ENCODE measurements around the gene ADAT1. TPM values are rescaled to one million over a fixed set of nuclear protein-coding genes. Genes with fewer than 3 reads are reported as not detected.
"Not testable (repeated sequence)": the region's sequence is repeated elsewhere in the genome, so short reads cannot be mapped to it uniquely, and the experiment has no call there.

Gene ADAT1
- total RNA-seq, 1 experiment from 2014 or later, result 90.4 TPM

DNA sequence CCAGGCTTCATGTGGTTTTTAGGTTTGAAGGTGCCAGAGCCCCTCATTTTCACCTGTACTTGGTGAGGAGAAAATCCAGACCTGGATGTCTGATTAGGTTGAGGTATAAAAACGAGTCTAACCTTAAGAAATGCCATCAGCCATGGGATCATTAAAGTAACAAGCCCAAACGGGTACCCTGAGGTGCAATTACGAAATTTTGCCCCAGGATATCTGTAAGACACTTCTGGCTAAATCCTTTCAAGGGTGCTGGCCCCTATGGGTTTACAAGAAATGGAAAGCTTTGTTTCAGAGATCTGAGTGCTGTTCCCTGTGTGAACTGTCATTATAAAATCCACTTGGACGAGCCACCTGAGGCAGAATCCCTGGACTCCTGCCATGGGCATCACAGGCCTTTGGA lies 19.8 kb downstream of the ADAT1 start:
- intact Hi-C loops (cut with micrococcal nuclease; ENCODE audit: unreplicated experiment), result no loop called here
- CTCF ChIA-PET, result no interaction called here
- no peaks in the 10 kb centered on the region for H3K27me3 Mint-ChIP-seq (ENCODE audit: unreplicated experiment)
- H3K9me3 Mint-ChIP-seq (ENCODE audit: low read depth, unreplicated experiment), result peaks cover 7% of the 10 kb centered on the region
- DNase-seq, result no peak
- H3K4me3 Mint-ChIP-seq (ENCODE audit: low read depth, unreplicated experiment), result no peak overlapping the region
- no TSS peak for BruUV-seq (replicated peaks)
- TF ChIP-seq, protein P1, sequence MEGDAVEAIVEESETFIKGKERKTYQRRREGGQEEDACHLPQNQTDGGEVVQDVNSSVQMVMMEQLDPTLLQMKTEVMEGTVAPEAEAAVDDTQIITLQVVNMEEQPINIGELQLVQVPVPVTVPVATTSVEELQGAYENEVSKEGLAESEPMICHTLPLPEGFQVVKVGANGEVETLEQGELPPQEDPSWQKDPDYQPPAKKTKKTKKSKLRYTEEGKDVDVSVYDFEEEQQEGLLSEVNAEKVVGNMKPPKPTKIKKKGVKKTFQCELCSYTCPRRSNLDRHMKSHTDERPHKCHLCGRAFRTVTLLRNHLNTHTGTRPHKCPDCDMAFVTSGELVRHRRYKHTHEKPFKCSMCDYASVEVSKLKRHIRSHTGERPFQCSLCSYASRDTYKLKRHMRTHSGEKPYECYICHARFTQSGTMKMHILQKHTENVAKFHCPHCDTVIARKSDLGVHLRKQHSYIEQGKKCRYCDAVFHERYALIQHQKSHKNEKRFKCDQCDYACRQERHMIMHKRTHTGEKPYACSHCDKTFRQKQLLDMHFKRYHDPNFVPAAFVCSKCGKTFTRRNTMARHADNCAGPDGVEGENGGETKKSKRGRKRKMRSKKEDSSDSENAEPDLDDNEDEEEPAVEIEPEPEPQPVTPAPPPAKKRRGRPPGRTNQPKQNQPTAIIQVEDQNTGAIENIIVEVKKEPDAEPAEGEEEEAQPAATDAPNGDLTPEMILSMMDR (IDR thresholded peaks at IDR 0.05; ENCODE audit: unreplicated experiment), result no peak
- H3K36me3 Mint-ChIP-seq (ENCODE audit: insufficient read depth, unreplicated experiment), result peaks cover 43% of the 10 kb centered on the region
- H3K27ac Mint-ChIP-seq (ENCODE audit: unreplicated experiment), result no peak overlapping the region
- no peaks in the 10 kb centered on the region for H3K4me1 Mint-ChIP-seq (ENCODE audit: low read depth, unreplicated experiment)

DNA sequence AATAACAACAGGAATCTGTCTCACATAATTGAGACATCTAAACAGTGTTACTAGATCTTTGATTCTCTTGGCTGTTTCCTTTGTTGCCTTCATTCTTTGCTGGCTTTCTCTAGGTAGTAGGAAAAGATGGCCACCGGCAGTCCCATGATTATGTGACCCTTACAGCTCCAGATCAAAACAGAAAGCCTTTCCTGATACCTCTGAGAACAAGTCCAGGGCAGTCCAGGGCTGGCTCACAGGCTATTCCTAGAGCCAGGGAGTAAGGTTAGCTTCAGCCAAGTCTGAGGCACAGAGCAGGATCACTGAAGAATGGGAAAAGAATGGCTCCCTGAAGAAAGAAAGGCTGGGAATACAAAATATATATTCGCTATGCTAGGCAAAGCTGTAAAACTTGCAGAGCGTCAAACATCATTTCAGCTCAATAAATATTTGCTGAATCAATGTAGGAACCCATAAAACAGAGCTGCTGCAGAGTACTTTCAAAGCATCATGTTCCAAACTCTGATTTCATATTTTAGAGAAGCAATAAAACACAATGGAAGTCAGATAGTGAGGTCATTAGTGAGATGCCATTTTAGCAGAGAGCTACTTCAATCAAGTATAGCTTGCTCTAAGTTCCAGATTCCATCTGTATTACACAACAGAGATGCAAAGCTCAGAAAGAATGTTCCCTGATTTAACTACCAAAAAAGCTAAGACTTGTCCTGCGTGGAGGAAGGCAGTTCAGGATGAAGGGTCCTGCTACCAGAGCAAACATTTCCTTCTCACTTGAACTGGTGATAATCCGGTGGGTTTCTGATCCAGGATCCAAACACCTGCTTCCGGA lies 23.4 kb downstream of the ADAT1 start:
- DNase-seq, result no peak
- Mint-ChIP-seq H3K27ac (ENCODE audit: unreplicated experiment) (no peak overlapping the region), H3K9me3 (ENCODE audit: low read depth, unreplicated experiment) (peaks cover 14% of the 10 kb centered on the region), H3K4me3 (ENCODE audit: low read depth, unreplicated experiment) (no peak overlapping the region), H3K36me3 (ENCODE audit: insufficient read depth, unreplicated experiment) (peaks cover 51% of the 10 kb centered on the region), H3K27me3 (ENCODE audit: unreplicated experiment) (no peaks in the 10 kb centered on the region), H3K4me1 (ENCODE audit: low read depth, unreplicated experiment) (peaks cover 3% of the 10 kb centered on the region)
- BruUV-seq (replicated peaks), result no TSS peak
- TF ChIP-seq, protein P1 (IDR thresholded peaks at IDR 0.05; ENCODE audit: unreplicated experiment), result no peak
- intact Hi-C loops (cut with micrococcal nuclease; ENCODE audit: unreplicated experiment), result no loop called here
- CTCF ChIA-PET, result interaction anchor here (0.6 kb wide), 1 partner anchor 40 kb away, joined by 4 read pairs; no protein-coding TSS in a partner anchor

DNA sequence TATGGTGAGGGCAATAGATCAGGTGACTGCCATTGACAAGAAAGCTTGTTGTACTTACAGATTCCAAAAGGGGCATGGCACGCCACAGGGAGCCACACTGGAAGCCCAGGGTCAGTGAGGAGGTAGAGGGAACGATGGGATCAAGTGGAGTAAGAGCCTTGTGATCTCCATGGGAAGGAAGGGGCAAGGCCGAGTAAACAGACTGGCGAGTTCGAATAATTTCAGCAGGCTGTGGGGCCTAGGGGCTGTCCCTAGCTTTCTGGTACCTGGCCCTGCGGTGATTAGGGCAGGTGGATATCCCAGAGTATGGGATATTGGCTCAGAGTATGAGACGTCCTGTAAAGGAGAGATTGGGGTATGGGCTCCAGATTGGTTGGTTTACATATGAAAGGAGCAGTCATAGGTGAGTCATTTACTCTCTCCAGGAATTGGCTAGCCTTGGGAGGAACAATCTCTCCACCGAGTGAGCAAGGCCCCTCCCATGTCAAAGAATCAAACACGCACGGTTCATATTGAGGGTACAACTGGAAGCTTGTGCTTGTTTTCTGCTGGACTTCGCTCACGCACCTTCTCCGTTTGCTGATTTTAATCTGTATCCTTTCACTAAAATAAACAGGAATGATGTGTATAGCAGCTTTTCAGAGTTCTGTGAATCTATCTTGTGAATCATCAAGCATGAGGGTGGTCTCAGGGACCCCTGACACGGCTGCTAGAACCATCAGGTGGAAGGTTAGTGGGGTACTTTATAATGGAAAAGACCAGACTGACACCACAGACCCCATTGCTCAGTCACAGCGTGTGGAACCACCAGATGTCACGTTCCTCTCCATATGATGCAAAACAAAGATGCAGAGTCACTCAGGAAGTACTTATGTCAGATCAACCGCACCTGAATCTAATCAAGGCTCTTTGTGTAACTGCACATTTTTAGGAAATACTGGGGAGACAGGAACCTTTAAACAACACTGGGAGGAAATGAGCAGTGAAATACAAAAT lies 29.0 kb downstream of the ADAT1 start:
- CTCF ChIA-PET, result interaction anchor here (0.5 kb wide), 1 partner anchor 77 kb away, joined by 3 read pairs; no protein-coding TSS in a partner anchor
- TF ChIP-seq, protein P1 (IDR thresholded peaks at IDR 0.05; ENCODE audit: unreplicated experiment), result no peak
- peak; percentile 40 for DNase-seq
- Mint-ChIP-seq H3K4me1 (ENCODE audit: low read depth, unreplicated experiment) (peaks cover 18% of the 10 kb centered on the region), H3K27ac (ENCODE audit: unreplicated experiment) (peak overlapping the region; percentile 84), H3K9me3 (ENCODE audit: low read depth, unreplicated experiment) (peaks cover 7% of the 10 kb centered on the region), H3K4me3 (ENCODE audit: low read depth, unreplicated experiment) (peak overlapping the region; percentile 16), H3K27me3 (ENCODE audit: unreplicated experiment) (no peaks in the 10 kb centered on the region), H3K36me3 (ENCODE audit: insufficient read depth, unreplicated experiment) (peaks cover 21% of the 10 kb centered on the region)
- intact Hi-C loops (cut with micrococcal nuclease; ENCODE audit: unreplicated experiment), result no loop called here
- BruUV-seq (replicated peaks), result no TSS peak

DNA sequence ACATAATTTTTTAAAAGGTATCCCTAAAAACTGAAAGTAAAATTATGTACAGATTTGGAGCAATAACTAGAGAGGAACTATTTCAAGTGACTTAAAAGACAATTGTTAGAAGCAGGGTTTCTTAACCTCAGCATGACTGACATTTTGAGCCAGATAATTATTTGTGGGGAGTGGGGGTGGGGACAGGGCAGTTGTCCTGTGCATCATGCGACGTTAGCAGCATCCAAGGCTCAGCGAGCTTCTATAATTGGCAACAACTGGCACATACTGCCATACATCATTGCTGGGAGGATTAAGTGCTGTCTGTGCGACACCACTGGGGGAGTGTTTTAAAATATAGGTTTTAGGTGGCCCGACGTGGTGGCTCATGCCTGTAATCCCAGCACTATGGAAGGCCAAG lies 29.8 kb downstream of the ADAT1 start:
- Mint-ChIP-seq H3K27me3 (ENCODE audit: unreplicated experiment) (no peaks in the 10 kb centered on the region), H3K27ac (ENCODE audit: unreplicated experiment) (peak overlapping the region; percentile 84), H3K9me3 (ENCODE audit: low read depth, unreplicated experiment) (peaks cover 7% of the 10 kb centered on the region), H3K4me1 (ENCODE audit: low read depth, unreplicated experiment) (peaks cover 18% of the 10 kb centered on the region), H3K4me3 (ENCODE audit: low read depth, unreplicated experiment) (no peak overlapping the region), H3K36me3 (ENCODE audit: insufficient read depth, unreplicated experiment) (peaks cover 19% of the 10 kb centered on the region)
- no peak for DNase-seq
- BruUV-seq (replicated peaks), result no TSS peak
- TF ChIP-seq, protein P1 (IDR thresholded peaks at IDR 0.05; ENCODE audit: unreplicated experiment), result no peak
- CTCF ChIA-PET, result interaction anchor here (0.5 to 0.9 kb wide), 2 partner anchors 9 to 76 kb away, joined by 3 to 7 read pairs; no protein-coding TSS in a partner anchor
- intact Hi-C loops (cut with micrococcal nuclease; ENCODE audit: unreplicated experiment), result no loop called here

DNA sequence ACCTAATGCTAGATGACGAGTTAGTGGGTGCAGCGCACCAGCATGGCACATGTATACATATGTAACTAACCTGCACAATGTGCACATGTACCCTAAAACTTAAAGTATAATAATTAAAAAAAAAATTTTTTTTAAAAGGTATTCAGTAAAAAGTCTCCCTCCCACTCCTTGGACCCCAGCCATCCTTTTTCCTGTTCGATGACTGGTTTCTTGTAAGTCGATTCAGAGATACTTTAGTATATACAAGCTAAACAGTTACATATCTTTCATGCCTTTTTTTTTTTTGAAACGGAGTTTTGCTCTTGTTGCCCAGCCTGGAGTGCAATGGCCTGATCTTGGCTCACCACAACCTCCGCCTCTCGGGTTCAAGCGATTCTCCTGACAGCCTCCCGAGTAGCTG lies 31.2 kb downstream of the ADAT1 start:
- H3K27ac Mint-ChIP-seq (ENCODE audit: unreplicated experiment); H3K27me3 Mint-ChIP-seq (ENCODE audit: unreplicated experiment); DNase-seq; BruUV-seq (replicated peaks); CTCF ChIA-PET; intact Hi-C loops (cut with micrococcal nuclease; ENCODE audit: unreplicated experiment); H3K4me3 Mint-ChIP-seq (ENCODE audit: low read depth, unreplicated experiment); H3K36me3 Mint-ChIP-seq (ENCODE audit: insufficient read depth, unreplicated experiment); H3K9me3 Mint-ChIP-seq (ENCODE audit: low read depth, unreplicated experiment): not testable (repeated sequence)
- H3K4me1 Mint-ChIP-seq (ENCODE audit: low read depth, unreplicated experiment), result peaks cover 18% of the 10 kb centered on the region

All from Calu3 (cell line).